HG03432 (cell line): ENCODE data around the gene NLN.
"Not testable (repeated sequence)": the region's sequence is repeated elsewhere in the genome, so short reads cannot be mapped to it uniquely, and the experiment has no call there.

Experiments
- ATAC-seq: cut with Tn5 transposase; IDR thresholded peaks from one replicate; pipeline ENCODE4 v1.9.1; 2021; ENCODE audit warnings: mild to moderate bottlenecking, moderate library complexity; ENCODE audit not compliant: unreplicated experiment

NLN gene

DNA sequence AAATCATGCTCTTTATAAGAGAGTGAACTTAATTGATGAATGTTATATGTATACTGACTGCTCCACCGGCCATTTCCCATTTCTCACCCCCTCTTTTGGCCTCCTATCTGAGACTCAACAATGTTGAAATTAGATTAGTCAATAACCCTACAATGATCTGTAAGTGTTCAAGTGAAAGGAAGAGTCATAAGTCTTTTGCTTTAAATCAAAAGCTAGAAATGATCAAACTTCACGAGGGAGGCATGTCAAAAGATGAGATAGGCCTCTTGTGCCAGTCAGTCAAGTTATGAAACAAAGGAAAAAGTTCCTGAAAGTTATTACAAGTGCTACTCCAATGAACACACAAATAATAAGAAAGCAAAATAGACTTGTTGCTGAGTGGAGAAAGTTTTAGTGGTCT, 83.1 kb downstream of the NLN start:
- no peak for ATAC-seq

DNA sequence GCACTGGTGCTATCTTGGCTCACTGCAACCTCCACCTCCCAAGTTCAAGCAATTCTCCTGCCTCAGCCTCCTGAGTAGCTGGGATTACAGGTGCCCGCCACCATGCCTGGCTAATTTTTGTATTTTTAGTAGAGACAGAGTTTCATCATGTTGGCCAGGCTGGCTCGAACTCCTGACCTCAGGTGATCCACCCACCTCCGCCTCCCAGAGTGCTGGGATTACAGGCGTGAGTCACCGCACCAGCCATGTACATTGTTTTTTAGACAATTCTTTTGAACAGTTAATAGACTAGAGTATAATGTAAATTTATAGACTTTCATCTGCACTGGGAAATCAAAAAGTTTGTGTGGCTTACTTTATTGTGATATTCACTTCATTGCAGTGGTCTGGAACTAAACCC, 85.5 kb downstream of the NLN start:
- not testable (repeated sequence) for ATAC-seq

DNA sequence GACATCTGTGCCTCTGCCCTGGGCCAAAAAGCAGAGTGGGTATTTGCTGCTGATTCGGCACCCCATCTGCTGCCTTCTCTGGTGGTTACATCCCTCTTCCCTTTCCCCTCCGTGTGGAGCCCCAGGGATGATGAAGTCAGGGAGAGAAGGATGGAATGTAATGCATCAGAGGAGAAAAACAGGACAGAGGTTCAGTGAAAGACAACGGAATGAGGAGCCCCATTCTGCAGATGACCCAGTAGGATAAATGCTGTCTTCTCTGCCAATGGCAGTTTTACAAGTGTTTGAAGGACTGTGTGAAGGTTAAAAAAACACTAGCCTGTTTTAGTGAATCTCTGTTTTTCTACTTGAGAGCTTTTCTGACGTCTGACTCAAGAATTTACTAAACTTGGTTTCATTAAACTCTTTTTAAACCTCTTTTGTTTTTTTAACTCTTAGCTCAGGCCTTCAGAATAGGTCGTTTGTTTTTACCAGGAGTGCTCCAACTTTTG, 86.3 kb downstream of the NLN start:
- ATAC-seq: no peak

DNA sequence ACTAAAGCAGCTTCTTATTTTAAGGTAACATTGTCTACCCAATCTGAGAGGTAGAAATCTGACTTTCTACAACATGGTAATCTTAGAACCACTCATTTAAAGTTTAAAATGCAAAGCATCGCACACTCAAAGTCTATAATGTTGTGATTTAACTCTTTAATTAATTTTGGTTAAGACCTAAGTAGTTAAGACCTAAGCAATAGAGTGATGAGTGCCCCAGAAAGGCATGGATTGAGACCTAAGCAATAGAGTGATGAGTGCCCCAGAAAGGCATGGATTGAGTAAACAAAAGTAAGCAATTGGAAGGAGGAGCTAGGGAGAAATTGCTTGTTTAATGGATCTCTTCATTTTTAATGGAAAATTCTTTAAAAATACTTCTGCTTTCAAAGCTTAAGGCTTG, 86.8 kb downstream of the NLN start:
- no peak for ATAC-seq

DNA sequence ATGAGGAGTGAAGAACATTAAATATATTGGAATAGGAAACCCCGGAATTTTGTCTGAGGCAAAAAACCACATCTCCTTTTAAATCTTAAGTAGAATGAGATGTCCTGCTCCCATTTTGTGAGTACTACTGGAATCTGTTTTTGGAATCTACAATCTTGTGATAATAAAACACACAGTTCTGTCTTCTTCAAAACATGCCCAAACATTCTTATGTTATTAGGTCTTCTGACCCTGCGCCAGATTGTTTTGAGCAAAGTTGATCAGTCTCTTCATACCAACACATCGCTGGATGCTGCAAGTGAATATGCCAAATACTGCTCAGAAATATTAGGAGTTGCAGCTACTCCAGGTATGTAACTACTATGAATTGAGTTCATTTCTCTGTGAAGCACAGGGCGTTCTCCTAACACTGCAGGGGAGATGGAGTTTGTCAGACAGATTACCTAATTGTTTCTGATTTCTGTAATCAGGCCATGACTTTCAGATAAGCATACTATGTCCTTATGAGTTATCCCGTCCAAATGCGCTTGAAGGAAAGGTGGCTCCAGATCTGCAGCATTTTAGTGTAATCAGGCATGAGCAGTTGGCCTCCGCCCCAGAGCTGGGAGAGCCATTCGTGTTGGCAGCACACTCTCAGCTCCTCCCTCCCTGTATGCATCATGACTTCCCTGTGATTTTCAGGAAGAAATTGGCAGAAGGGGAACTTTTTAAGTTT, 88.0 kb downstream of the NLN start:
- no peak for ATAC-seq

DNA sequence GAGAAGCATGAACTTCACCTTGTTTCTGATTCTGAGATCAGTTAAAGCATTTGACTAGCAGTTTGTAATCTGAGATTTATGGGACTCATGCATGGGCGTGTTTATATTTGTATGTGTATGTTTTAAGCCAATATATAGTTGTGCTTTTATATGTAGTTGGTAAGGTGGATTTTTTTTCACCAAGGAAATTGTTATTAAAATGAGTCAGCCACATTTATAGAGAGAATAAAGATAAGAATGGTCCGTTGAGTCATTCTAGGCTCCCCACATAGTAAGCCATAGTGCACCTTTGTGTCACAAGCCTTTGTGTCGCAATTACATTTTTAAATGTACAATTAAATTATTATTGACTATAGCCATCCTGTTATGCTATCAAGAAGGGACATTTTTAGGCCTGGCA, 89.0 kb downstream of the NLN start:
- ATAC-seq: no peak

DNA sequence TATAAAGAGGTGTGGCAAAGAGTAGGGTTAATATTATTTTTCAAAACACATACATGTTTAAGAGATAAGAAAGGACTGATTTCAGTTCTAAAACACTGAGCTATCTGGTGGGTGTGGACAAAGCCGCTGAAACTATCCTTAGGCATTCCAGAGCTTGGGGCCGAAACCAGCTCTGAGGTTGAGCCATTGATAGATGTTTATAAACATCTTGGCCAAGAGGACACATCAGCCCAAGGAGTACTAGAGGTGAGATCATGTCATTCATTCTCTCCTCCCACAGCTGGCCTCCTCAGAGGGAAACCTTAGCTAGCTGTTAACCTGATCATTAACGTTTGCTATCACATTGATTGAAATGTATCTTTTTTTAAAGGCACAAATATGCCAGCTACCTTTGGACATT, 89.9 kb downstream of the NLN start:
- no peak for ATAC-seq

DNA sequence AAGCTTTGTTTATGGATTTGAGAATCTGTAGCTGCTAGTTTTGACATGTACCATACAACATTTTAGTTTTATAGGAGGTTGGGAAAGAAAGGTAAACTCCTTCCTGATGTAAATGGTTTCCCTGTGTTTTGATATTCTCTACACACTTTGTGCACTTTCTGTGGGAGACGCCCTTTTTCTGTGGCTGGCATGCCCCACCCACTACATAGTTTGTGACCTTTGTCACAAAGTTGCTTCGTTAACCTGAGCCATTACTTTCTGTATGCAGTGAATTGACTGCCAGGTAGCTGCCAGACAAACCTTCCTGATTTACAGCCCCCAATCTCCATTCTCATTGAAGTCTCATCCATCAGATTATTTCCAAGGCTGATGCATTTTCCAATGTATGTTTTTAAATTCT, 90.6 kb downstream of the NLN start:
- no peak for ATAC-seq

DNA sequence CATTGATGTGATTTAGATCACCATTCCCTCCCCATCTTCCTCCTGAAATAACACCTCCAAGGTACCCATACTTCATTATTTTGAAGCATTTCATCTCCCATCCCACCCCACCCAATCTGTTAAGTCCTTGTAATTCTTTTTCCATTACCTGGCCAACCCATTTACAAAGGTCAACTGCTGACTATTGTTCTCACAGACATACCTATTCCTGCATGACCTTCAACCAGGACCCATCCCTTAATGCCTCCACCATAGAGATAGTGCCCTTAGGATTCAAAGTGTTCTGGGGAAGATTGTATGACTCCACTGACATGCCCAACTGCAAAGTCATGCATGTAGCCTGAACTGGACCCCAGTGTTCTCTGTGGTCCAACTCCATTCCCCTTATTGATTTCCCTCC, 91.2 kb downstream of the NLN start:
- no peak for ATAC-seq

DNA sequence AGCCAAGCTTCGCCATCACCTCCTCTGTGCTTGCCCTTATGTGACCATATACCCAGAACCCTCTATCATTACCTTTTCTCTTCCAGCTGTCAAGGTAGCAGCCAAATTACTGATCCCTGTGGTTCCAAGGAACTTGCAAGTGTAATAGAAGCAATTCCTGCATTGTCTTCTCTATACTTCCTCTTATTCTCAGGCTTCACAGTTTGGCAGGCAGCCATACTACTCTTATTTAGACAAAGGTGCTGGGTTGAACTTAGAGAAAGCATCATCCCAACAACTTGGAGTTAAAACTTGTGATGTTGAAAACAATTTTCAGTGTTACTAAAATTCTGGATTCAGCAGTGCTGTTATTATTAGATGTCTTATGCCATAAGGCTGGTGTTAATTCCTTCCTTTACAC, 93.2 kb downstream of the NLN start:
- no peak for ATAC-seq

DNA sequence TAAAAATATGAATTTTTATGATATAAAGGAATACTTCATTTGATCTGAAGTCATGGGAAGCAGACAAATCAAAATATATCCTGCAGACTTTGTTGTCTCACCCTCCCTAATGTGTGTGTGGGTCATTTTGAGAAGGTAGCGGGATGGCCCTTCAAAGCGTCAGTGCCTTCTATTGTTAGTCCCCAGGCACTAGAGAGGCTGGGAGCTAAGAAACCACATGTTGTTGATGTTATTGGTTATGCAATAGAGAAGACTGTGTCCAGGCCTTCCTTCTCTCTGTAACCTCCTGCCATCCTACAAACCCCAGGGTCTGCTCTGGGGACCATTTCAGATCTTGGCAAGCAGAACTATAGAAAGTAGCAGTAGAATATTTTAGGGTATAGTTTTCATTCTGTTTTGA, 94.7 kb downstream of the NLN start:
- no peak for ATAC-seq

DNA sequence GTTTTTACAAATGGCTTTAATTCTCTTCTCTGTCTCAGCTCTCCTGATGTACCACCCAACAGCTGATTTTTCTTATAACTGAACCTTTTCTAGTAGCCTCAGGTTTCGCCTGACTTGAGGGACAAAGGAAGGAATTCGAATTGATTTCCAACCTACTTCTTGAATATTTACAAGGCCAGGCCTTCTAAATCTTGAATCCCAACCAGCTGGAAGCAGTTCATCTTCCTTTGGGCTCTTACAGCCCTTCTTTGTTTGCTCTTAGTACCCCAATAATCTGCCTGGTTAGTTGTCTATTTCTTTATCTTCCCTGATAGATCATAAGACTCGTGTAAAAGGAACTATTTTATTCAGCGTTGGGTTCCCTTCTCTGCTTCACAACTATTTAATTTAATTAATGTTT, 95.9 kb downstream of the NLN start:
- ATAC-seq: no peak

DNA sequence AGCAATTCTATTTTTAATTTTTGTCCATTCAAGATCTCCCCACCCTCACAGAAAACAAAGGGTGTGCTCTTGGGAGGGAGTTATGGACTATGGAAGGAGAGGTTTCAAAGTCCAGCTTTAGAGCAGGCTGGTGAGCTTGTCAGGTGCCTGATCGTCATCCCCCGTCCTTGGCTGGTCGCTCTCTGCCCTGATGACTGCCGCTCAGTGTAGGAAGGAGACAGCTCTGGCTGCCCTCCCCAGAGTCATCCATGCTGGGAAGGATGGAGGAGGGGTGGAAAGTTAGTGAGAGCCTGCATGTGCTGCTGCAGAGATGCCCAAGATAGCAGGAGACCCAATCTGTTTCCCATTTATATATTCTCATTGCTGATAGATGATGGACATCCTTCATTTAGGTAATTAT, 96.6 kb downstream of the NLN start:
- no peak for ATAC-seq

DNA sequence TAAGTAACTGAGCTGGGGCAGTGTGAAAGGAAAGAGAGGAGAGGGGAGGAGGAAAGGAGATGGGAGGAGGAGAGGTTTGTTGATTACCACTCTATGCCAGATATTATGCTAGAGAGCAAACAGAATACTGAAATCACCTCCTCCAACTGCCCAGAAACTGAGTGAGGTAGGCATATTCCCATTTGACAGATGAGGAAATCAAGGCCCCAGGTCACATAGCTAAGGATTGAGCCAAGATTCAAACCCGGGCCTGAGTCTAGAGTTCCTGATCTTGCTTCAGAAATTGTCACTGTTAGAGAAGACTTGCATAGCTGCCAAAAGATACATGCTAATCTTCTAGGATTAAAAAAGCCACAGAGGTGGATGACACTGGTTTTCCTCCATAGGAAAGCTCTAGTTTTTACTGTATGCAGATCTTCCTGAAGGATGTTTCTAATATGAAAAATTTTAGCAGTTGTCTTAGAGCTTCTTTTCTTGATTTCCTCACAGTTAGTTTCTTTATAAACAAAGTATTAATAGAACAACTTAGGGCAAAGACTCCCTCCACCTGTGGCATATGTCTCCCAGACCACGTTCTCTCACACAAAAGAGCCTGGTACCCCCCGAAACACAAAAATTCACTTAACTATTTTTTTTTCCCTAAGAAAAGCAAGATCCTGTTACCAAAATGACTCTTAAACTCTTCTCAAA, 97.4 kb downstream of the NLN start:
- no peak for ATAC-seq

DNA sequence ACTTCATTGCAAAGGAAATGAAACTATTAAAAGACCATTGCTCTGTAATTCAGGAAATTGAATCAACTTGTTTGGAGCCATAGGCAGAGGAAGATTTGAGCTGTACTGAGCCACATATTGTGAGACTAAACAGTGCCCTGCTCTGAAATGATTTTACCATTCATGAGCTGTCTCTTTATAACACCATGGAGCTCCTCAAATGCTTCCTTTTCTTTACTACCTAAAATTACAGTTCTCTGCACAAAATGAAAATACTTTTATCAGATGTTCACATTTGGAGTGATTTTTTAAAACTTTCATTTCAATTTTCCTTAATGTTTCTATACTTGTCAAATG, 97.9 kb downstream of the NLN start:
- ATAC-seq: no peak

DNA sequence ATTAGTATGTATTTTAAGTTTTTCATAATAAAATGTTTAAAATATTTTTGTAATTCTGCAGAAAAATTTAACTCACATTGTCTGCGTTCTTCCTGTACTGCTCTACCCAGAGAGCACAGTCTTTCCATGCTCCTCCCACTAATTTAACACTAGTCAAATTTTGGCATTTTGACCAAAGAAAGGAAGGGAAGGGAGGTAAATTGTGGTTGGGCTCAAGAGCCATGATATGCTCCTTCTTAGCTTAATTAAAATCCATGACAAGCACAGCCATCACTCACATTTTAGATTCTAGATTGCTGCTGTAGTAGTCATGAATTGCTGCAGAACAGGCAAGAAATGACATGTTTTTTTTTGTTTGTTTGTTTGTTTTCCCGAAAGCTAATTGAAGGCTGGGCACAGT, 98.4 kb downstream of the NLN start:
- no peak for ATAC-seq

DNA sequence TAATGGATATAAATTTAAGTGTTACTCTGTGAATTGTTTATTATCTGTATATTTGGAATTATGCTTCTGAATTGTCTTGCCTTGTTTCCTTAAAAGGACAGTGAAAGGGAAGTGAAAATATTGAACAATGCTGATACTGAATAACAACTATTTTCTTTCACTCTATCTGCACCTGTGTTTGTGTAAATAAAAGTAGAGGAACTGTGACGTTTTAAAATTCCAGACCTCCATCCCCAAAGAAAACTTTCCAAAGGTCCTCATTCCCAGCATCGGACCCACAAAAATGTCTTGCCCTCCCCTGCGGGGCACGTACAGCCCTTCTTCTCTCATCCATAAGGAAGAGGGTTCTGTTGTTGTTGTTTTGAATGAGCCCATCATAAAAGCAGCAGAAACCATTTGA, 100.0 kb downstream of the NLN start:
- peak; percentile 31 for ATAC-seq

DNA sequence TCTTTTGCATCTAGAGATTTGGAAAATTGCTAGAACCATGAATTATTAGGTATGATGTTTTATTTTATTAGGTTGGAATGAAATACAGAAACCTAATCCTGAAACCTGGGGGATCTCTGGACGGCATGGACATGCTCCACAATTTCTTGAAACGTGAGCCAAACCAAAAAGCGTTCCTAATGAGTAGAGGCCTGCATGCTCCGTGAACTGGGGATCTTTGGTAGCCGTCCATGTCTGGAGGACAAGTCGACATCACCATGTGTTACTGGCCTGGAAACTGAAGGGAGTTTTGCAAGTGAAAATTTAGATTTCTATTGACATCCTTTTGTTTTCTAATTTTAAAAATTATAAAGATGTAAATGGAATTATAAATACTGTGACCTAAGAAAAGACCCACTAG, 100.7 kb downstream of the NLN start:
- no peak for ATAC-seq

DNA sequence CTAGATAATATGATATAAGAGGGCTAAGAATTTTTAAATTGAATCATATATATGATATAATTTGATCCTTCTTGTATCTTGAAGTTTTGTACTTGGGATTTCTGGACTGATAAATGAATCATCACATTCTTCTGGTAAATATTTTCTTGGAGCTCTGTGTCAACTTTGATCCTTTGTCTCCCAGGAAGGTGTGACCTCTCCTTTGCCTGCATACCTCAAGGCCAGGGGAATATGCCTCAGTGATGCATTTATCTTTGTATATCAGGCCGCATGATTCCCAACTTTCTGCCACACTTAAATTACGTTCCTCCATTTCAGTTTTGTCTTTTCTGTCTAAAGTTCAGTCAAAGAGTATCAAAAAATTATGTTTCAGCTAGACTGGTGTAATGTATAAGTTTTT, 101.2 kb downstream of the NLN start:
- ATAC-seq: no peak

DNA sequence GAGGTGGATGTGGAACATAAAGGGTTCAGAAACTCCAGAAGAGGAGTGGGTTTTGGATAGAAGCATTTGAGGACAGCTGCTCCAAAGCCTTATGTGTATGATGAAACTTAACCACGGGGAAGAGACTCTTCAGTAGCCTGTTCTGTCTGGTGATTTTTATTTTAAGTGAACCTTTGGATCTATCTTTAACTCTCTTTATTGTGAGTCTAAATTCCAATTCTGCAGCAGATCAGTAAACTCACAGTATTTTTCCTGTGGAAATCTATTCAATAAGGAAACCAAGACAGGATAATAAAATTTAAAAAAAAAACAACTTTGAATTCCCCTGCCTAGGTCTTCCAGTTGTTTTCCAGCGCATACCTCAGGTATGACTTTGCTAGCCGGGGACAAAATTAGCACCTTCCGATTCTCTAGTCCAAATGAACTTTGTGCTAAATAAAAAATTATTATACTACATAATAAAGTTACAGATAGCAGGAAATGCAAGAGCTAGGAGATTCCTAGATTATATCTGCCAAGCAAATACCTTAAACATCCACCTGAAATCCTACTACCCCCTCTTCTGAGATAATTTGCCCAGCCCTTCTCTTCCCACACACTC, 101.9 kb downstream of the NLN start:
- no peak for ATAC-seq

DNA sequence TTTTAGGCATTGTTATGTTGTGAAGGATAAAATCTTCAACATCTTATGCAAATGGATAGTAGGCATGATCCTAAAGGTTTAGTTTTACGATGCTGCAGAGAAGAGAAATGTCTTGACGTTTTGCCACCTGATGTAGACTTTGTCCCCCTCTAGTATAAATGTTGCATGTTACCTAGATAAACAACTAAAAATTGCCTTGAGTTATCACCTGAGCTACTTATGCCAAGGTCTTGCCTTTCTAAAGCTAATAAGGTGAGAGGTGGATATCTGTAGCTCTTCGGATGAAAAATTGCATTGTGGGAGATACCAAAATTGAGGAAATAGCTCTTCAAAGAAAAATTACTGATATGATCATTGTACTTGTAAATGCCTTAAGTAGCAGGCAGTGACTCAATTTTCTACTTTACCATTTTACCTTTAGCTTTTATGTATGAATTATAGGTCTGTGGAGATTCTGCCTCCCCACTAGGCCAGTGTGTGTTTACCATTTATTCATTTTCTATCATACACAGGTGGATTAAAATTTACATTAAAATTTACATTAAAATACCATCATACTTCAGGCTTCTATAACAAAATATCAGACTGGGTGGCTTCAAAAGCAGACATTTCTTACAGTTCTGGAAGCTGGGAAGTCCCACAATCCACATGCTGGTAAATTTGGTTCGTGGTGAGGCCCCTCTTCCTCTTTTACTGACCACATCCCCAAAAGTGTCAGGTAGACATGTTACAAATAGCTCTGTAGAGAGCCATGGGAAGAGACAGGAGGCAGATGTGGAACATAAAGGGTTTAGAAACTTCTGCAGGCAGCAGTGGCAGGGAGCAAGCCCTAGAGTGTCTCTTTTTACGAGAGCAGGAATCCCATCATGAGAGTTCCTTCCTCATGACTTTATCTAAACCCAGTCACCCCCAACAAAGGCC, 103.7 kb downstream of the NLN start:
- ATAC-seq: peak; percentile 76
